Hepatocyte (in vitro differentiated cells): ENCODE measurements around the gene ADGRL3. TPM values are rescaled to one million over a fixed set of nuclear protein-coding genes. Genes with fewer than 3 reads are reported as not detected.

Experiments used
- DNase-seq: peaks from one replicate; pipeline ENCODE4 v3.0.0-alpha.2; 2016; ENCODE audit warnings: low spot score
- H2AFZ ChIP-seq: fragments of 200-600 bp; sonication (generic); 2 replicates; pipeline ENCODE4 v1.6.0; 2016; ENCODE audit warnings: antibody characterized with exemption, mild to moderate bottlenecking
- H3K27ac ChIP-seq: fragments of 200-600 bp; sonication (generic); 2 replicates; pipeline ENCODE4 v1.5.1; 2016; ENCODE audit warnings: mild to moderate bottlenecking
- H3K27me3 ChIP-seq: fragments of 200-600 bp; sonication (generic); 2 replicates; pipeline ENCODE4 v1.6.1; 2016
- H3K36me3 ChIP-seq: fragments of 200-600 bp; sonication (generic); replicated peaks from 2 replicates; pipeline ENCODE4 v1.5.1; 2016; ENCODE audit warnings: low read depth; ENCODE audit not compliant: insufficient read depth
- H3K4me1 ChIP-seq: fragments of 200-600 bp; sonication (generic); 2 replicates; pipeline ENCODE4 v1.5.1; 2016; ENCODE audit warnings: mild to moderate bottlenecking, moderate library complexity; ENCODE audit not compliant: insufficient read depth
- H3K4me2 ChIP-seq: fragments of 200-600 bp; sonication (generic); 2 replicates; pipeline ENCODE4 v1.6.0; 2016
- H3K4me3 ChIP-seq: fragments of 200-600 bp; sonication (generic); 2 replicates; pipeline ENCODE4 v1.5.1; 2016; ENCODE audit warnings: mild to moderate bottlenecking
- H3K79me2 ChIP-seq: fragments of 200-600 bp; sonication (generic); 2 replicates; pipeline ENCODE4 v1.6.0; 2017; ENCODE audit warnings: mild to moderate bottlenecking
- H3K9me2 ChIP-seq: fragments of 200-600 bp; sonication (generic); replicated peaks from 2 replicates; pipeline ENCODE4 v1.6.0; 2017; ENCODE audit warnings: mild to moderate bottlenecking; ENCODE audit not compliant: insufficient read depth
- H3K9me3 ChIP-seq: fragments of 200-600 bp; sonication (generic); 2 replicates; pipeline ENCODE4 v1.5.1; 2016; ENCODE audit warnings: low read depth, mild to moderate bottlenecking
- H4K20me1 ChIP-seq: fragments of 200-600 bp; sonication (generic); 2 replicates; pipeline ENCODE4 v1.6.0; 2016; ENCODE audit warnings: mild to moderate bottlenecking; ENCODE audit not compliant: insufficient read depth, poor library complexity, severe bottlenecking
- EZH2 ChIP-seq: fragments of 200-600 bp; sonication (generic); IDR thresholded peaks from 2 replicates; pipeline ENCODE4 v1.6.1; 2016; ENCODE audit warnings: antibody characterized with exemption, mild to moderate bottlenecking, borderline replicate concordance
- EZH2phosphoT487 ChIP-seq: fragments of 200-600 bp; sonication (generic); IDR thresholded peaks from one replicate; pipeline ENCODE4 v1.6.1; 2018; ENCODE audit warnings: antibody characterized with exemption, mild to moderate bottlenecking, low read depth, moderate library complexity; ENCODE audit not compliant: unreplicated experiment, severe bottlenecking
- WGBS: methylation state at CpG from one replicate; pipeline ENCODE4 v1.1.6; 2016; ENCODE audit warnings: low lambda C conversion rate; ENCODE audit errors: missing lambda C conversion rate; 5-methylcytosine and 5-hydroxymethylcytosine counted together
- polyA plus RNA-seq: library from polyadenylated mRNA; unstranded; fragments of >200 nt; fragmentation: Nextera tagmentation; extraction: Ambion mirVana; gene quantifications from 2 replicates; pipeline ENCODE4 v1.2.1, GENCODE V29; 2016
- total RNA-seq: library from RNA; depleted of rRNA; stranded (reverse); fragments of >200 nt; gene quantifications from 2 replicates; pipeline ENCODE4 v1.2.3, GENCODE V29; 2014
- TF ChIP-seq, protein P1 (sequence below): fragments of 200-600 bp; sonication (generic); IDR thresholded peaks from 2 replicates; pipeline ENCODE4 v1.5.1; 2016; ENCODE audit warnings: antibody characterized with exemption, mild to moderate bottlenecking; ENCODE audit not compliant: poor library complexity

ADGRL3 gene
- total and polyA plus RNA-seq, 2 experiments from 2014 or later = 4.4 to 21.2 TPM

- H3K27me3 ChIP-seq = no peaks in the 10 kb centered on the region
- H2AFZ ChIP-seq = no peak overlapping the region
- no peaks in the 10 kb centered on the region for H3K9me2 ChIP-seq
- H3K4me1 ChIP-seq = no peaks in the 10 kb centered on the region
- no peaks in the 10 kb centered on the region for H3K36me3 ChIP-seq
- H4K20me1 ChIP-seq = no peaks in the 10 kb centered on the region
- no peaks in the 10 kb centered on the region for H3K9me3 ChIP-seq
- no peak for DNase-seq
- TF ChIP-seq, protein P1, sequence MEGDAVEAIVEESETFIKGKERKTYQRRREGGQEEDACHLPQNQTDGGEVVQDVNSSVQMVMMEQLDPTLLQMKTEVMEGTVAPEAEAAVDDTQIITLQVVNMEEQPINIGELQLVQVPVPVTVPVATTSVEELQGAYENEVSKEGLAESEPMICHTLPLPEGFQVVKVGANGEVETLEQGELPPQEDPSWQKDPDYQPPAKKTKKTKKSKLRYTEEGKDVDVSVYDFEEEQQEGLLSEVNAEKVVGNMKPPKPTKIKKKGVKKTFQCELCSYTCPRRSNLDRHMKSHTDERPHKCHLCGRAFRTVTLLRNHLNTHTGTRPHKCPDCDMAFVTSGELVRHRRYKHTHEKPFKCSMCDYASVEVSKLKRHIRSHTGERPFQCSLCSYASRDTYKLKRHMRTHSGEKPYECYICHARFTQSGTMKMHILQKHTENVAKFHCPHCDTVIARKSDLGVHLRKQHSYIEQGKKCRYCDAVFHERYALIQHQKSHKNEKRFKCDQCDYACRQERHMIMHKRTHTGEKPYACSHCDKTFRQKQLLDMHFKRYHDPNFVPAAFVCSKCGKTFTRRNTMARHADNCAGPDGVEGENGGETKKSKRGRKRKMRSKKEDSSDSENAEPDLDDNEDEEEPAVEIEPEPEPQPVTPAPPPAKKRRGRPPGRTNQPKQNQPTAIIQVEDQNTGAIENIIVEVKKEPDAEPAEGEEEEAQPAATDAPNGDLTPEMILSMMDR = no peak
- TF ChIP-seq EZH2 = no peak
- no peak for TF ChIP-seq EZH2phosphoT487
- WGBS = 30% methylated on average over 2 of the region's 2 CpGs
- H3K4me3 ChIP-seq = no peak overlapping the region
- no peak overlapping the region for H3K4me2 ChIP-seq
- H3K27ac ChIP-seq = no peak overlapping the region
- no peaks in the 10 kb centered on the region for H3K79me2 ChIP-seq
Observed at GRCh38 chr4:61921920-61922319, 721.8 kb downstream of the ADGRL3 start.

GRCh38 chr4:61922766-61923165, 722.6 kb downstream of the ADGRL3 start:
- H3K4me3 ChIP-seq = no peak overlapping the region
- no peaks in the 10 kb centered on the region for H3K9me2 ChIP-seq
- no peaks in the 10 kb centered on the region for H3K9me3 ChIP-seq
- H3K27me3 ChIP-seq = no peaks in the 10 kb centered on the region
- no peaks in the 10 kb centered on the region for H4K20me1 ChIP-seq
- TF ChIP-seq EZH2phosphoT487 (no peak), EZH2 (no peak)
- TF ChIP-seq, protein P1 = no peak
- peak overlapping the region; percentile 23 for H3K4me2 ChIP-seq
- H3K27ac ChIP-seq = no peak overlapping the region
- DNase-seq = peak; percentile 22
- H3K36me3 ChIP-seq = no peaks in the 10 kb centered on the region
- H3K4me1 ChIP-seq = no peaks in the 10 kb centered on the region
- whole genome bisulfite sequencing = 50% methylated on average over 4 of the region's 4 CpGs
- H2AFZ ChIP-seq = no peak overlapping the region
- H3K79me2 ChIP-seq = no peaks in the 10 kb centered on the region

- H3K36me3 ChIP-seq = no peaks in the 10 kb centered on the region
- H3K9me2 ChIP-seq = no peaks in the 10 kb centered on the region
- H3K79me2 ChIP-seq = no peaks in the 10 kb centered on the region
- H2AFZ ChIP-seq = no peak overlapping the region
- 58% methylated on average over 3 of the region's 3 CpGs for WGBS
- H3K4me3 ChIP-seq = no peak overlapping the region
- H3K9me3 ChIP-seq = no peaks in the 10 kb centered on the region
- H3K4me2 ChIP-seq = no peak overlapping the region
- DNase-seq = no peak
- no peaks in the 10 kb centered on the region for H3K27me3 ChIP-seq
- TF ChIP-seq EZH2phosphoT487 = no peak
- TF ChIP-seq, protein P1 = no peak
- TF ChIP-seq EZH2 = no peak
- H3K4me1 ChIP-seq = no peaks in the 10 kb centered on the region
- H4K20me1 ChIP-seq = no peaks in the 10 kb centered on the region
- H3K27ac ChIP-seq = no peak overlapping the region
Observed at GRCh38 chr4:61923179-61923578, 723.1 kb downstream of the ADGRL3 start.

DNA sequence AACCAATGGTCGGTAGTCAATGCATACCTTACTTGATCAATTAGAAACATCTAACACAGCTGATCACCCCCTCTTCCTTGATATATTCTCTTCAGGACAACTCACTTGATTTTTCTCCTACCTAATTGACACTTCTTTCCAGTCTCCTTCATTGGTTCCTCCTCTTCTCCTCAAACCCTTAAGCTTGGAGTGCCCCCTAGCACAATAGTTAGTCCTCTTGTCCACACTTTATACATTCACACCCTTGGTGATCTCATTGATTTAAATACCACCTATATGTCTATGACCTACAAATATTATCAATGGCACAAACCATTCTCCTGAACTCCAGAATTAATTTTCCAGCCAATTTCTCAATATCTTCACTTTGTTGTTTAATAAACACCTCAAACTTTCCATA, 724.0 kb downstream of the ADGRL3 start:
- Histone ChIP-seq H3K79me2 (no peaks in the 10 kb centered on the region), H2AFZ (no peak overlapping the region), H3K4me2 (no peak overlapping the region), H4K20me1 (no peaks in the 10 kb centered on the region), H3K4me3 (no peak overlapping the region), H3K27ac (no peak overlapping the region), H3K36me3 (no peaks in the 10 kb centered on the region), H3K4me1 (no peaks in the 10 kb centered on the region), H3K9me2 (no peaks in the 10 kb centered on the region), H3K27me3 (no peaks in the 10 kb centered on the region), H3K9me3 (no peaks in the 10 kb centered on the region)
- TF ChIP-seq, protein P1 = no peak
- TF ChIP-seq EZH2phosphoT487 (no peak), EZH2 (no peak)
- 100% methylated on average over 1 of the region's 1 CpG for WGBS
- DNase-seq = no peak
